GM19468 (cell line): ENCODE measurements around the gene TMEM42.
"Not testable (repeated sequence)": the region's sequence is repeated elsewhere in the genome, so short reads cannot be mapped to it uniquely, and the experiment has no call there.

Experiments
- ATAC-seq: cut with Tn5 transposase; IDR thresholded peaks from one replicate; pipeline ENCODE4 v1.9.1; 2021; ENCODE audit warnings: mild to moderate bottlenecking, moderate library complexity, moderate number of reproducible peaks; ENCODE audit not compliant: unreplicated experiment; ENCODE audit errors: extremely low read depth

The TMEM42 gene

DNA sequence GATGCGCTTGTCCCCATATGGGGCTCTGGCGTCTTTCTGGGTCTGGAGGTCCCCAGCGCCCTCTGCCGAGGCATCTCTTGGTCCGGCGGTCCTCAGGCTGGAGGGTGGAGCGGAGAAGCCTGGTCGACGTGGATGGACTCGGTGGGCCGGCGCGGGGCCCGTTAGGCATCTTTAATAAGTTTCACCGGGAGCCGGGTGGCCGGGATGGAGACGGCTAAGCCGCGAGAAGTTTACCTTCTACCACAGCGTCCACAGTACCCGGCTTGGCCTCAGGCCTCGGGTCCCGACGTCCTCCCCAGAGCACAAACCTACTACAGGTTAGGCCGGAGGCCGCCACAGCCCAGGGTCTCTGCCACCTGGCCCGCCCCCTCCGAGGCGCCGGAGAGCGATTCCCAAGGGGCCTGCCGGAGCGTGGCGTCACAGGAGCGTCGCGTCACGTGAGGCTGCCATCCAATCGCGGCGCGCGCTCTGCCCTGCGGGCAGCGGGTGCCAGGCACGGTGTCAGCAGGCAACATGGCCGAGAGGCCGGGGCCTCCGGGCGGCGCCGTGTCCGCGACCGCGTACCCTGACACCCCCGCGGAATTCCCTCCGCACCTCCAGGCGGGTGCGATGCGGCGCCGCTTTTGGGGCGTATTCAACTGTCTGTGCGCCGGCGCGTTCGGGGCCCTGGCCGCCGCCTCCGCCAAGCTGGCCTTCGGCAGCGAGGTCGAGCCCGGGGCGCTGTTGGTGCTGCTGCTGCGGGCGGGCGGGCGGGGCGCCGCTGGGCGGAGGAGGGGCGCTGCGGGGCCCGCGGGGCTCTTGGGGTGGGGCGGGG is at the start of gene TMEM42:
Gene TMEM42, plus strand, starts transcription at position 501 of the 814 bp plus-strand sequence. Its CDS starts 13 bp downstream, at position 514.
- ATAC-seq: peak; percentile 90

DNA sequence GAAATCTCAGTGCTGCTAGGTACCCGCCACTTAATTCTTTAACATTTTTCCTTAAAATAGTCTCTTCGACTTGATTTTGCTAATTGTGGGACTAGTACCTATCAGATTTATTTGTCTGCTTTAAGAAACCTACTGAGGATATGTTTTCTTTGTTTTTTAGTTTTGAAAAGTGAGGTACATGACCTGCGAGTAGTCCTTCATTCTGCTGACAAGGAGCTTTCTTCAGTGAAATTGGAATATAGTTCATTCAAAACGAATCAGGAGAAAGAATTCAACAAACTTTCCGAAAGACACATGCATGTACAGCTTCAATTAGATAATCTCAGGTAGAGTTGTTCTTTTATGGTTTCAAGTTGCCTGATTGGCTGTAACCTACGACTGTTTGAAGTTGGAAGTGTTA is 47.0 kb upstream of the TMEM42 start:
- no peak for ATAC-seq

DNA sequence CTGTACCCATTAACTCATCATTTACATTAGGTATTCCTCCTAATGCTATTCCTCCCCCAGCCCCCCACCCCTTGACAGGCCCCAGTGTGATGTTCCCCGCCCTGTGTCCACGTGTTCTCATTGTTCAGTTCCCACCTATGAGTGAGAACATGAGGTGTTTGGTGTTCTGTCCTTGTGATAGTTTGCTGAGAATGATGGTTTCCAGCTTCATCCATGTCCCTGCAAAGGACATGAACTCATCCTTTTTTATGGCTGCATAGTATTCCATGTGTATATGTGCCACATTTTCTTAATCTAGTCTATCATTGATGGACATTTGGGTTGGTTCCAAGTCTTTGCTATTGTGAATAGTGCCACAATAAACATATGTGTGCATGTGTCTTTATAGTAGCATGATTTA is 45.4 kb upstream of the TMEM42 start:
- ATAC-seq: not testable (repeated sequence)

DNA sequence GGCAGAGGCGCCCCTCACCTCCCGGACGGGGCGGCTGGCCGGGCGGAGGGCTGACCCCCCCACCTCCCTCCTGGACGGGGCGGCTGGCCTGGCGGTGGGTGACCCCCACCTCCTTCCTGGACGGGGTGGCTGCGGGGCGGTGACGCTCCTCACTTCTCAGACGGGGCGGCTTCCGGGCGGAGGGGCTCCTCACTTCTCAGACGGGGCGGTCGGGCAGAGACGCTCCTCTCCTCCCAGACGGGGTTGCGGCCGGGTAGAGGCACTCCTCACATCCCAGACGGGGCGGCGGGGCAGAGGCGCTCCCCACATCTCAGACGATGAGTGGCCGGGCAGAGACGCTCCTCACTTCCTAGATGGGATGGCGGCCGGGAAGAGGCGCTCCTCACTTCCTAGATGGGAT is 40.5 kb upstream of the TMEM42 start:
- ATAC-seq: not testable (repeated sequence)

DNA sequence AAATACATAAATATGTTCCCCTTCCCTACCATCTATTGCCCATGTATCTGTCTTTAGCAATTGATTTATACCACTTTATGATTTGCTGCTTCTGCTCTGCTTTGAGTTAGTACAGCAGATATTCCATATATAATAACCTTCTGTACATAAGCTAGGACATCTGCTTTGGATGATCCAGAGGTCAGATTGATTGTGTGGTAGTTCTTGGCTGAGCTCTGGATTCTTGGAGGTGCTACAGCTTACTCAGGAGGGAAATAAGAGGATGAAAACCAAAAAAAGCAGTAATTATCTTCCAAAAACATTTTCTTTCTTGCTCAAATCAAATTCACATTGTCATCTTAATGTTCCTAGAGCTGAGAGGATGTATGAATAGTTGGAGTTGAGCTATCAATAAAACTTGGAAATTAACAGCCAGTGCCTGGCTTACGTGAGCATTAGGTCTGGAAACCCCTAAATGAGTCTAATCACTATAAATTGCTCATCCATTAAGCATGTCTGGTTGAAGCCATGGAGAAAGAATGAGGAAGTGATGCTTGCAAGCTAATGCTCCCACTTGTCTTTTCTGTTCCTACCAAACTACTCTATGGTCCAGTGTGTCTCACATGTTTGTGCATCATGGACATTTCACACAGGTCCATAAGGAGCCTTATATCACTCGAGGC is 36.3 kb upstream of the TMEM42 start:
- no peak for ATAC-seq

DNA sequence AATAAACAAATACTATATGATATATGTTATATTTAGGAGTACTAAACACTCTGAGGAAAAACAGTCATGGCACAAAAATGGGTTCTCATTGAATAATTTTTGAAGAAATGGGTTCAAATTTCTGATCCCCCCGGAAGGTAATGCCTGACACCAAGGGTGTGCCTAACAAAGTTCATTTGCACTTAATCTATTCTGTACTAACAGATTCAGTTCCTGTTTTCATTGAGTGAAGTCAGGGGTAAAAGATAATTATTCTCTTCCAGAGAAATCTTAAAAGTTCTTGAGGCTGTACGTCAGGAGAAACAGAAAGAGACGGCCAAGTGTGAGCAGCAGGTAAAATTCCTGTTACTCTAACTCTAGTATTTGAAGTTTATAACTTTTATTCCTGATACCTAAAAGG is 34.5 kb upstream of the TMEM42 start:
- ATAC-seq: no peak

DNA sequence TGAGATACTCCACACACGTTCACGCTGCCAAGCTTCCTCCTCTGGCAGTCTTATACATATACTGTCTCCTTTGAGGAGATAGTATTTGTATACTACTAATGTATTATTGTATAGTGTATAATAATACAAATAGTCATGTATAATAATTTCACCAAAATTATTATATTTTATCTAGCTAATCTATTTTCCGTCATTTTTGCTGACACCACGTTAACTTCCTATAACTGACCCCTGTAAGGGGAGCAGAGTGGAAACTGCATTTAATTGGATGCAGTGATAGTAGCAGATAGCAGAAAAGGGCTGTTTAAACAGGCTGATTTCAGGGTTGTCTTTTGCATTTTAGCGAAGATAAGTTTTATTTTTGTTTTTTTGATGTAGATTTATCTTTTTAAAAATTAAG is 30.5 kb upstream of the TMEM42 start:
- ATAC-seq: no peak

DNA sequence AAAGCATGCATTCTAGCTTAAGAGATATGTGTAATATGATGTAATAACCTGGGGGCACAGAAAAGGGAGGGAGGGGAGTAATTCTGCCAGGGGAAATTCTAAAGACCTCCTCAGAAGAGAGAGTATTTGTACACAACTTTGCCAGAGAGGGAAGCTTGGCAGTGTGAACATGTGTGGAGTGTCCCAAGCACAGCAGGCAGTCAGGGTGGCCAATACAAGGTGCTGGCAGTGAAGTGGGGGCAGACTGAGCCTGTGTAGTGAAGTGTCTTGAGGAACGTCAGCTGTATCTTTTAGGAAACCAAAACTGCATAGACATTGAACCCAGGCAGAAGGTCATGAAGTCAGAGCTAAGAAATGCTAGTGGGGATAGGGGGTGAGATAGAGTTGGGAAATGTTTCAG is 29.7 kb upstream of the TMEM42 start:
- ATAC-seq: no peak

DNA sequence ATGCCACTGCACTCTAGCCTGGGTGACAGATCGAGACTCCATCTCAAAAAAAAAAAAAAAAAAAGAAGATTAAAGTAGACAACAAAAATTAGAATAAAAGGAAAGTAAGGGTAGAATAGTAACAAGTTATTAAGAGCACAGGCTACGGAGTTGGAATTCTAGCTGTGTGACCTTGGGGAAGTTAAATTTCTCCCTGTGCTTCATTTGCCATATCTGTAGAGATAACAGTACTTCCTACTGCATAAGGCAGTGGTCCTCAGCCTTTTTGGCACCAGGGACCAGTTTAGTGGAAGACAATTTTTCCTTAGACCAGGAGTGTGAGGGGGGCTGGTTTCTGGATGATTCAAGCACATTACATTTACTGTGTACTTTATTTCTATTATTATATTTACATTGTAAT is 28.7 kb upstream of the TMEM42 start:
- ATAC-seq: no peak

DNA sequence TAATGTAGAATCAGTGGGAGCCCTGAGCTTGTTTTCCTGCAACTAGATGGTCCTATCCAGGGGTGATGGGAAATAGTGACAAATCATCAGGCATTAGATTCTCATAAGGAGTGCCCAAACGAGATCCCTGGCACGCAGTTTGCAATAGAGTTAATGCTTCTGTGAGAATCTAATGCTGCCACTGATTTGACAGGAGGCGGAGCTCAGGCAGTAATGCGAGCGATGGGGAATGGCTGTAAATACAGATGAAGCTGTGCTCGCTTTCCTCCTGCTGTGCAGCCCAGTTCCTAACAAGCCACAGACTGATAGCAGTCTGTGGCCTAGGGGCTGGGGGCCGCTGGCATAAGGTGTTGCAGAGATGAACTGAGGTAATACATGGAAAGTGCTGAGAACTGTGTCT is 28.3 kb upstream of the TMEM42 start:
- ATAC-seq: no peak

DNA sequence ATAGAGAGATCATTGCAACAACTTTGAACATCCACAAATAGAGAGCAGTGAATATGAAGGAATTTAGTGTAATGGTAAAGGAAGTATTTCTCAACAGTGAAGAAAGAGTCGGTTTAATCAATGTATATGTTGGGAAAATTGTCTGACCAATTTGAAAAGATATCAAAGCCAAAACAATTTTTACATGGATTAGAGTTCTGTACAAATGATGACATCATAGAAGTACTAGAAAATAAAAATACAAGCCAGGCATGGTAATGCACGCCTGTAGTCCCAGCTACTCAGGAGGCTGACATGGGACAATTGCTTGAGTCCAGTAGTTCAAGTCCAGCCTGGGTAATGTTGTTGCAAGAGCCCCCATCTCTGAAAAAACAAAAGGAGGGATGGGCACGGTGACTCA is 26.0 kb upstream of the TMEM42 start:
- no peak for ATAC-seq

DNA sequence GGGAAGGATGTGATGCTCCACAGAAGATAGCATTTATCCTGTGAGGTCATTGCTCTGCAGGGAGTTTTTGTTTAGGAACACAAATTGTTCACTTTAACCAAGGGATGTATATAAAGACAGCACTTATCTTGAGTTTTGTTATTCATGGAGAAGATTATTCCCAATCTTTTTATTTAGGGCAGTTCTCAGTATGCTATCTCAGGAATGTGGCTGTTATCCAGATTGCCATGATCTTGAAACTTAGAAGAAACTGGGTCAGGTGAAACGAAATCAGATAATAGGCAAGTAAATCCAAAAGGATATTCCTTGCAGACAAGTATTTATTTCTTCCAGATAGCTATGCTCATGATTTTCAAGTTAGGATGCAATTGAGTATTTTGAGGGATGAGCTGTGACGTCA is 19.3 kb upstream of the TMEM42 start:
- ATAC-seq: no peak

DNA sequence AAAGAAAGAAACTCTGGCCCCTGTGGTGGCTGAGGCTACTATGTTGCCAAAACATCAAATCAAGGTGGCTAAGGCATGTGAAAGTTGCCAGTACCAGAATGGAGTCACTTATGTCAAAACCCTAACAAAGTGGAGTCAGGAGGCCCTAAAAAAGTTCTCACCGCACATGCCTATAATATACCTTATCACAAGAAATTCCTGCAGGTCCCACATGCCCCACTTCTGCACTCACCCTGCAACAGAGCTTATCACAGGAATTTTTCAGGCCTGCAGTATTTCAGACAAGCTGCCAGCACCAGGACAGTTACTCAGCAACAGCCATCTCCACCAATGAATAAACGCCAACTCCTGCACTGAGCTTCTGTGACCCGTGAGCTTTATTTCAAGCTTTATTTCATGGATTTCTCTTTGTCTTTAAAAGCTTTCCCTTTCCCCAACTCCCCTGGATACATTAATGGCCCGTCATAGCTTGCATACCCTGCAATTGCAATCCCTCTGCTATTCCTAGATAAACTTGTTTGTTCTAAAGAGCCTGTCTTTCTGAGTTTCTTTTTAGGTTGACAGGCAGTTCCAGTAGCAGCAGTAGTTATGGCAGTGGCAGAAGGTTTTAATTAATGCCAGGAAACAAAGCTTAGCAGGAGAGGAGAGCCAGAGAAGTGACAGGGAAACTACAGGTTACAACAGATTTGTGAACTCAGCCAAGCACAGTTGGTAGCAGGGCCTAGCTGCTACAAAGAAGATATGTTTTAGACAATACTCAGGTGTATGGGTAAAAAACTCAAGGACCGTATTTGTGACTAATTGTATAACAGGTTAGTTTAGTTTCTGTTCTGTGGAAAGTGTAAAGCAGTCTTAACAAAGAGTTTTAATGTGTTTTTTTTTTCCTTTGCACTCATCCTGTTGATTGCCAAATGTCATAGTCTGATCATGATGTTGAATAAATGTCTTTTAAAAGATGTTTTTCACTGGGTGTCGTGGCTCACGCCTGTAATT is 15.9 kb upstream of the TMEM42 start:
- no peak for ATAC-seq

DNA sequence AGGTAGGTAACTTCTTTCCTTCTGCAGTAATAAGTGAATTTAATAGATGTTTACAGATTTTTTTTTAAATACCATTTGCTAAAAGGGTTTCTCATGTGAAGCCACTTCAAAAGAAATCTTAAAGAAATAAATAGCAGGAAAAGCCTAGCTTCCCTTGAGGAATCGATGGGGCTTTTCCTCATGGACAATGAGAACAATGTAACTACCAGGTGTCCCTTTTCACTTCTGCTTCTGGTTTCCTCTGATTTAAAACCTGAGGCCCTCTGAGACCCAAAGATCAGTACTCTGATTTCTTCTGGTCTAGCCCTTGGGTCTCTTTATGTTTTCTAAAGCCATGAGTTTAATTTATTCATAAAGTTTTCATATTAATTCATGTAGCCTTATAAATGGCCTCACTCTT is 13.1 kb upstream of the TMEM42 start:
- no peak for ATAC-seq

DNA sequence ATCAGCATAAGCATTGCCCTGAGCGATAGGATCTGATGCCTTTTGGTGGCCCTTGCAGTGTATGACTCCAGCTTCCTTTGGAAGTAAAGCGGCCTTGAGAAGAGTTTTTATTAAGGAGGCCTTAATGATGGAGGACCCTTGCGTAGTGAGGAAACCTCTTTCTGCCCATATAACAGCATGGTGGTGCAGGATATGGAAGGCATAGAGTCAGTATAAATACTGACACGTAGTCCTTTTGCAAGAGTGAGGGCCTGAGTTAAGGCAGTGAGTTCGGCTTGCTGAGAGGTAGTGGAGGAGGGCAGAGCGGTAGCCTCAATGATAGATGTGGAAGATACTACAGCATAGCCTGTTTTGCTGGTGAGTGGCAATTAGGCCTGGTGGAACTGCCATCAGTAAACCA is 5.0 kb upstream of the TMEM42 start:
- not testable (repeated sequence) for ATAC-seq

DNA sequence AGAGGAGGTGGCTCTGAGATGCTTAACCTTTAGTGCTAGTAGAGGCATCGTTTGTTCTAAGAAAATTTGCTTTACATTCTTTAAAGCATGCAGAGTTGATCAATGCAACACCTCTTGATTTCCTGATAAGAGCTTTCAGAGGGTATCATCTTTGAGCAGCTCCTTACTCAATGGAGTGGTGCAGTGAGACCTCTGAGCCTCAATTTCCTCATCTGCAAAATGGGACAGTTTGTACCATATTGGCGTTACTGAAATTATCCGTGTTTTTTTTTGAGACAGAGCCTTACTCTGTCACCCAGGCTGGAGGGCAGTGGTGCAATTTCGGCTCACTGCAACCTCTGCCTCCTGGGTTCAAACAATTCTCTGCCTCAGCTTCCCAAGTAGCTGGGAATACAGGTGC is 1.6 kb upstream of the TMEM42 start:
- no peak for ATAC-seq

DNA sequence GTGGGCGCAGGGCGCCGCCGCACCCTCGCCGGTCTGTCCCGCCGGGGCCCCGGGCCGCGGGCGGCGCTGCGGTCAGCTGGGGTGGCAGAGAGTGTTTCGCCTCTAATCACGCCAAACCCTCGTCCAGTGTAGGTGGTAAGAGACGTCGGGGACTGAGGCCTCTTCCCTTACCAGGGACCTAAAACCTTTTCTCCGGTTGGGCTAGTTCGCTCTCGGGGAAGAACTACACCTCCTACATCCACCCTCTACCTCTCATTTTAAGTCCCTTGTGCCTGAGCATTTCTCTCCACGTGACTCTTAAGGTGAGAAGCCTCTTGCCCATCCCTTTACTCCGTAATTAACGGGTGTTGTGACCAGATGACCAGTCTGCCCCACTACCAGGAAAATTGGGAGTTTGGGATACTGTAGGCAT is 520 bp downstream of the TMEM42 start:
- no peak for ATAC-seq

DNA sequence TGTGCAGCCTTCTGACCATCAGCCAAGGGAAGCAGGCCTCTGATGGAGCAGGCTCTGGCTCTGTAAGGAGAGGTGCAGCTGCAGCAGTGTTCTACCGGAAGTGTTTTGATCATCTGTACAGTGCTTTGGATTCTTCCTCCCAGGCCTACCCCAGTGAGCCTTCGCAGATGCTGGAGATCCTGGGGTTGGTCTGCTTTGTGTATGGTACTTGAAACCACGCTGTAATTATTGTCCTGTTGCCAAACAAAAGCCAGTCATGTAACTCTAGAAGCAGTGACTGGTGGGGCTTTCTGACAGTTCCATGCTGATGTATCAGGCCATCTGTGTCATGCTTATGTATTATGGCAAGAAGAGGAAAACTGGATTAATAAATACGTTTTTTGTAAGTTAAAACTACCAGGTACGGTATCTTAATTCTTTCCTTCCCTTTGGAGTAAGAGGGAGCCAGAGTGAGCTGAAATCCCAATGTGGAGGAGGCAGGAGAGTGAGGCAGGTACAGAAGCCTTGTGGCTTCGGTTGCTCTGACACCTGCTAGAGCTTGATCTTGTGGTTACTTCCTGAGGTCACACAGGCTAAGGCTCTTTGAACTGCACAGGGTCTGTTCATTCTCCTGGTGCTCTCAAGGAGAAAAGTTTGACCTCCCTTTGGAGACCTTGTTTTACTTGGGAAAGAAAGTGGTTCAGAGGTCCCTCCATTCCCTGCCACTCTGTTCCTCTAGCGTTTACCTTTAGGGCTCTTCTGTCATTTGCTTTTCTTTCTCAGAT is 3.7 kb downstream of the TMEM42 start:
- no peak for ATAC-seq

DNA sequence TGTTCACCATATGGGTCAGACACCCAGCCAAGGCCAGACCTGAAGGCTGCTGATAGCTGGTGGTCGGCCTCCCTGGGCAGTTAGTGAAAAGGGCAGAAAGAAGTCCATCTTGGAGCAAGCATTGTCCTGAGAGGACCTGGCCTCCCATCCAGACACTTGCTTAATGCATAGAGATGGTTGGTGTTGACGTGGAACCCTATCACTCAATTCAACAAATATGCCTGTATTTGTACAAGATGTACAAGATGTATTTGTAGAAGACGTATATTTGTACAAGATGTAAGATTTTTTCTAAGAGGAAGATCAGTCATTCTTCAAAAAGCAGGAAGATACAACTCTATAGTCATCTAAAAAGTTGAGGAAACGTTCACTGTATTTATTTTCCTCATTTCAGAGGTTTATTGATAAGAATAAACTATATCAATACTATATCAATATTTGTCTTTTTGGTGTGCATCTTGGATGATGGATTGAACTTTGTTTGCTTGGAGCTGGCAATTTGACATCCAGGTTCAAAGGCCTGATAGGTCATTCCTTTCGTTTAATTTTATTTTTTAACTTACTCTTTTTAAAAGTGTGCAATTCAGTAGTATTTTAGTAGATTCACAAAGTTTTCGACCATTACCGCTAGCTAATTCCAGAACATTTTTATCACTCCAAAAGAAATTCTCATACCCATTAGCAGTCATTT is 5.9 kb downstream of the TMEM42 start:
- ATAC-seq: no peak
